HG02943 (cell line): Measurements from ENCODE around the gene FICD.

Source experiments
- ATAC-seq: cut with Tn5 transposase; IDR thresholded peaks from one replicate; pipeline ENCODE4 v1.9.1; 2021; ENCODE audit warnings: mild to moderate bottlenecking, low read depth, moderate library complexity; ENCODE audit not compliant: unreplicated experiment

The FICD gene

DNA sequence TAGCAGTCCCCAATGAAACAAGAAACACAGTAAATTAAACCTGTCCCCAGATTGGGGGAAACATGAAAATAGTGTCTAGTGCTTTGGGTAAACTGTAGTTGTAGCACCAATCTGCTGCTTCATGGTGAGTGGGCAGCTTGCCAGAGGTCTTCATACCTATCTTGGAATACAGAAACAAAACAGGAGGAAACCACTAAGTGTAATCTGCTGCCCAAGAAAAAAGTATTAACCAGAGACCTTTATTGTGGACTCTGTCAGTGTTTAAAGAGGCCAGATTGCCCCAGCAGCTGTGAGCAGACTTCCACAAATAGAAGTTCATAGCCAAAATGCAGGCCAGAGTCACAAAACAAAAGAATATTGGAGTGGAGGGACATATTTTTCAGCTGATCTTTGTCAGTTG is 49.6 kb downstream of the FICD start:
- no peak for ATAC-seq

DNA sequence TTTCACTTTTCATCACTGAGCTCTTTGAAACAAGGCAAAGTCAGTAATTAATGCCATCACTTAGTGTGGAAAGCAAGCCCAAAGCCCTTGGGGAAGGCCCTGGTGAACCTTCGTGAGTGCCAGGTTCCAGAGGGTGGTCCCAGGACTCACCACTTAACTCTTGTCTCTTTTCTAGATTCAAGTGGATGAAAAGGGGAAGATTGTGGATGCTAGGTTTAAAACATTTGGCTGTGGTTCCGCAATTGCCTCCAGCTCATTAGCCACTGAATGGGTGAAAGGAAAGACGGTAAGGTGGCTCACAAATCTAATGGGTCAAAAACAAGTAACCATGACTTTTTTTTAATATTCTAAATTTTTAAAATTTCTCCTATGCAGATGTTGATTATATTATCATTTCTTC is 50.1 kb downstream of the FICD start:
- no peak for ATAC-seq

DNA sequence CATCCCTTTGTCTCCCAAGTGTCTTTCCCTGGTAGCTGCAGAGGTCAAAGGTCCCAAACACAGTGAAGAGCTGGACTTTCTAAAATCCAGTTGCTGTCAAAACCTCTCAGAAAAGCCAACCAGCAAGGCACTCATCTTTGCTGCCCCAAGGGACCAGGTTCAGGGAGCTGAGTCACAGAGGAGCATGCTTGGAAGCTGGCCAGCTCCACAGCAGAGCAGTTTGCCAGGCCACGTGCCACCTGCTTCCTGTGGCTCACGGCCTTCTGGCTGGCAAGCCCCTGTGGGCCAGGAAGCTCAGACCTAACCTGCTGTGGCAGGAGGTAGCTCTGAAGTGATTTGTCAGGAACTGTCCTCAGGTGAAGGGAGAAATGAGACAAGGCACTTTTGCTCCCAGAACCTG is 50.9 kb downstream of the FICD start:
- ATAC-seq = no peak

DNA sequence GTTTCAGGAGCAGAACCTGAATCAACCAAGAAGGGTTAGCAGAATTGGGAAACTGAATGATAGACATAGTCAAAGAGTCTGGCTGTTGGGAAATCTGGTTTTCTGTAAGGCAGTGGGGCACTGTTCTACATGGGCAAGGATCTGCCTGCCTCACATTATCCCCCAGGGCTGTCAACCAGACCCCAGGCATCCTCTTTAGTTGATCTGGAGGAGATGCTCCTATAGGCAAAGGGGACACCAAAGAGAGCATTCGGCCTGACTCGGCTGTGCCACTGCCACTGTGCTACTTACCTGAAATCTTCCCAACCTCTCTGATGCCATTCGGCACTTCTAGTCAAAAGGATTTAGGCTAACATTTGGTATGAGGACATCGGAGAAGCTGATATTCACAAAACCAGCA is 51.4 kb downstream of the FICD start:
- ATAC-seq = no peak

DNA sequence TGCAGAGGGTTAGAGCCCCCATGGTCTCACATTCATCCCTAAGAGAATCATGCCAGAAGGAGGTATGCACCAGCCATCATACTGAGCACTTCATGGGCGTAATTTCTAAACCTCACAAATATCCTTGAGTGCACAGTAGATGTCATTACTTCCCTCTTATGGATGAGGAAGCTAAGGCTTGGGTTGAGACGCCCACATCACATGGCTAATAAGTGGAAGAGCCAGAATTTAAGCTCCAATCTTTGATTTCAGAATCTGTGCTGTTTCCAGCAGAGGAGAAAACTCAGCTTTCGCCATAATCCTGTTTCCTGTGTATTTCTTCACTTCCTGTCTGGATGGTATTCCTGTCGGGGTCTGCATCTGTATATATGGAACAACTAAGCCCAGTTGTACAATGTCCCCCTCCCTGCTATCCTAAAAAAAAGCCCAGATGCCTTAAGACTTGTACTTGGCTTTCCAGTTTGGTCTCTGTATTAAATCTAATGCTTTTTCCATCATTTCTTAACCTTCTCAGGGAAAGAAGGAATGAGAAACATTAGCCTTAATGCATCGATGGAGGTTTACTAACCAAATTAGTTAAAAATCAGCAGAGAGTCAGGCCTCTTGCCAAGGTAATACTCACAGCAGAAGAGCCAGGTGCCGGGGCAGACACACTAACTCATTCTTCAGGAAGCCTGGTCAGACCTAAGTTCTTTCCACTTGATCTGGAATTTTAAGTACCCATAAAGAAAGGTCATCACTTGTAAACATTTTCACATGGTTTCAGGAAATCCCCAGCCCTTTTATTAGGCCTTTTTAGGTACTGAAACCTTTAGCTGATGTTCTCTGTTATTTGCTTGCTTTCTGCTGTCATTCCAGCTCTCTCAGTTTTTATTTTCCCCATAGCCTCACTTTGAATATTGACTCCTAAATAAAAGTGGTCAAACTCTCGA is 52.6 kb downstream of the FICD start:
- ATAC-seq = no peak

DNA sequence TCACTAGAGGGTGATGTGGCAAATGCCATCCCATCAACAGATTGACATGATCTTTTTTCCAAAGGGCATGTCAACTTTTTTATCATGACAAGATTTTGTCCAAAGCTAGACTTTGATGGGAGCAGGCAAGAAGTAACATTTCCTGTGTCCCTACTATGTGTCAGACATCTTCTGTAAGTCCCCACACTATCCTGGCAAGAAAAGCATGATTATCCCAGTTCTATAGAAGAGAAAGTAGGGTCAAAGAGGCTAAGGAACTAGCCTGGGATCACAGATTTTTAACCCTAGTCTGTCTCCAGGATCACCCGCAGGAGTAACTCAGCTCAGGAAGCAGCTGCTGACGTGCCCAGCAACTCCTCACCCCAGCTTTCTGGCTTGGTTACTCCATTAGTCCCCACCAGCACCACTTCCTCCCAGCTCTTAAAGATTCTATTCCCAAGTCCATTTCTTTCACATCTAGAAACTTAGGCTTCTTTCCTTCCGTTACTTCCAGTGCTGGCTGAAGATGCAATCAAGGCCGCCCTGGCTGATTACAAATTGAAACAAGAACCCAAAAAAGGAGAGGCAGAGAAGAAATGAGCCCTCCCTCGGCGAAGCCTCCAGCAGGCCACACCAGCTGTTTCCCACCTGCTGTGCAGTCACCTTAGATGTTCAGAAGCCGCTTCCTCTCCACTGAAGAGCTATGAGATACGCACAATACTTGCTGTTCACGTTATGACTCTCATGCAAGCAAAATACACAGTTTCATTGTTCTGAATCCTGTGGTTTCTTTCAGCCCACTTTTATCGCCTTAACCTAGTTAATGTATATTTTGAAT is 53.5 kb downstream of the FICD start:
- ATAC-seq = peak; percentile 77
